Trophoblast cell (in vitro differentiated cells and primary cell): ENCODE data around the gene TUBA1C.
A peak's percentile ranks its signal among the peaks of the same experiment; 100 is the strongest.
"Not testable (repeated sequence)": the region's sequence is repeated elsewhere in the genome, so short reads cannot be mapped to it uniquely, and the experiment has no call there.

Source experiments
- DNase-seq, 2 donors: peaks; one replicate each; pipeline ENCODE4 v3.0.0-alpha.2; 2016
- H2AFZ ChIP-seq: 2 replicates; pipeline ENCODE4 v1.6.1; 2013; ENCODE audit warnings: low read length, moderate library complexity, mild to moderate bottlenecking; ENCODE audit not compliant: insufficient read depth, poor library complexity
- H2AK5ac ChIP-seq: 2 replicates; pipeline ENCODE4 v1.6.1; 2013; ENCODE audit warnings: mild to moderate bottlenecking, low read length
- H2BK120ac ChIP-seq: 2 replicates; pipeline ENCODE4 v1.6.1; 2013; ENCODE audit warnings: low read length, mild to moderate bottlenecking, moderate library complexity; ENCODE audit not compliant: insufficient read depth, poor library complexity
- H2BK12ac ChIP-seq: 2 replicates; pipeline ENCODE4 v1.6.1; 2013; ENCODE audit warnings: mild to moderate bottlenecking, low read length, moderate library complexity
- H2BK5ac ChIP-seq: 2 replicates; pipeline ENCODE4 v1.6.1; 2013; ENCODE audit warnings: low read length, low read depth, moderate library complexity, mild to moderate bottlenecking; ENCODE audit not compliant: poor library complexity
- H3K14ac ChIP-seq: 2 replicates; pipeline ENCODE4 v1.6.1; 2013; ENCODE audit warnings: mild to moderate bottlenecking, low read length
- H3K18ac ChIP-seq: 2 replicates; pipeline ENCODE4 v1.6.1; 2013; ENCODE audit warnings: mild to moderate bottlenecking, low read length
- H3K23ac ChIP-seq: 2 replicates; pipeline ENCODE4 v1.6.1; 2013; ENCODE audit warnings: low read length
- H3K27ac ChIP-seq: 2 replicates; pipeline ENCODE4 v1.5.1; 2013; ENCODE audit warnings: low read depth, mild to moderate bottlenecking, inconsistent platforms, low read length, moderate library complexity
- H3K27me3 ChIP-seq: 2 replicates; pipeline ENCODE4 v1.6.1; 2013; ENCODE audit warnings: inconsistent platforms, mild to moderate bottlenecking, low read length, moderate library complexity; ENCODE audit not compliant: insufficient read depth
- H3K36me3 ChIP-seq, 2 experiments: 1 replicate in 1 of 2; 2 replicates in 1 of 2; pipeline ENCODE4 v1.6.1; 2013; ENCODE audit warnings: low read length in 2 of 2, mild to moderate bottlenecking in 2 of 2, moderate library complexity in 1 of 2; ENCODE audit not compliant: insufficient read depth in 2 of 2, control insufficient read depth in 1 of 2
- H3K4ac ChIP-seq: 2 replicates; pipeline ENCODE4 v1.6.1; 2013; ENCODE audit warnings: low read depth, mild to moderate bottlenecking, low read length, moderate library complexity
- H3K4me1 ChIP-seq, 2 experiments: 1 replicate in 1 of 2; 2 replicates in 1 of 2; pipeline ENCODE4 v1.6.1; 2013; ENCODE audit warnings: low read length in 2 of 2, mild to moderate bottlenecking in 2 of 2, moderate library complexity in 1 of 2; ENCODE audit not compliant: insufficient read depth in 2 of 2, control insufficient read depth in 1 of 2
- H3K4me2 ChIP-seq: 2 replicates; pipeline ENCODE4 v1.6.1; 2013; ENCODE audit warnings: inconsistent platforms, mild to moderate bottlenecking, low read length, moderate library complexity
- H3K4me3 ChIP-seq: 2 replicates; pipeline ENCODE4 v1.5.1; 2013; ENCODE audit warnings: mild to moderate bottlenecking, low read depth, low read length, inconsistent platforms
- H3K79me1 ChIP-seq: one replicate; pipeline ENCODE4 v1.6.1; 2013; ENCODE audit warnings: low read length
- H3K79me2 ChIP-seq: 2 replicates; pipeline ENCODE4 v1.6.1; 2013; ENCODE audit warnings: low read length, mild to moderate bottlenecking; ENCODE audit not compliant: control insufficient read depth, insufficient read depth, poor library complexity
- H3K9ac ChIP-seq: 2 replicates; pipeline ENCODE4 v1.6.1; 2013; ENCODE audit warnings: mild to moderate bottlenecking, low read length
- H3K9me3 ChIP-seq: 2 replicates; pipeline ENCODE4 v1.6.1; 2013; ENCODE audit warnings: low read depth, mild to moderate bottlenecking, control low read depth, inconsistent platforms, low read length; ENCODE audit not compliant: insufficient read depth
- H4K12ac ChIP-seq: 2 replicates; pipeline ENCODE4 v1.6.1; 2013; ENCODE audit warnings: low read depth, mild to moderate bottlenecking, low read length, moderate library complexity
- H4K8ac ChIP-seq: 2 replicates; pipeline ENCODE4 v1.6.1; 2013; ENCODE audit warnings: low read depth, mild to moderate bottlenecking, low read length, moderate library complexity
- H4K91ac ChIP-seq: one replicate; pipeline ENCODE4 v1.6.1; 2013; ENCODE audit warnings: low read depth, mild to moderate bottlenecking, low read length, moderate library complexity
- WGBS: extraction: QIAGEN DNeasy Blood & Tissue Kit; methylation state at CpG from one replicate; pipeline ENCODE4 v1.1.7; 2013; ENCODE audit warnings: missing lambda C conversion rate; ENCODE audit not compliant: insufficient read length, insufficient coverage; ENCODE audit errors: extremely low coverage; 5-methylcytosine and 5-hydroxymethylcytosine counted together

The TUBA1C gene

GRCh38 chr12:49276304-49277290, 11.7 kb downstream of the TUBA1C start:
- Histone ChIP-seq H2AK5ac (no peak overlapping the region), H2BK12ac (no peak overlapping the region), H2BK120ac (no peak overlapping the region), H3K27ac (no peak overlapping the region), H3K18ac (no peak overlapping the region), H4K8ac (no peak overlapping the region), H4K91ac (no peak overlapping the region), H3K79me2 (no peaks in the 10 kb centered on the region), H3K4ac (no peak overlapping the region), H3K4me3 (no peak overlapping the region), H2AFZ (no peak overlapping the region), H3K23ac (no peak overlapping the region), H3K9me3 (no peaks in the 10 kb centered on the region), H3K27me3 (no peaks in the 10 kb centered on the region), H3K79me1 (no peaks in the 10 kb centered on the region), H2BK5ac (no peak overlapping the region), H3K14ac (no peak overlapping the region), H3K36me3 (peaks cover 16 to 21% of the 10 kb centered on the region in 2 experiments), H4K12ac (no peak overlapping the region), H3K4me1 (peaks cover 2 to 4% of the 10 kb centered on the region in 2 experiments), H3K9ac (no peak overlapping the region), H3K4me2 (no peak overlapping the region)
- WGBS, result no CpG with 5 or more reads among the region's 13 CpGs
- DNase-seq, result peak in 1 of 2 donors; percentile 18

- Histone ChIP-seq H4K12ac (no peak overlapping the region), H3K79me2 (no peaks in the 10 kb centered on the region), H3K27ac (no peak overlapping the region), H3K79me1 (no peaks in the 10 kb centered on the region), H2BK12ac (no peak overlapping the region), H2AK5ac (no peak overlapping the region), H2AFZ (no peak overlapping the region), H3K4me2 (no peak overlapping the region), H3K9ac (no peak overlapping the region), H3K23ac (no peak overlapping the region), H3K9me3 (no peaks in the 10 kb centered on the region), H3K4me3 (no peak overlapping the region), H3K27me3 (no peaks in the 10 kb centered on the region), H4K91ac (no peak overlapping the region), H4K8ac (no peak overlapping the region), H3K36me3 (peaks cover 11 to 14% of the 10 kb centered on the region in 2 experiments), H3K18ac (no peak overlapping the region), H3K14ac (no peak overlapping the region), H3K4me1 (peaks cover 2 to 4% of the 10 kb centered on the region in 2 experiments), H2BK5ac (no peak overlapping the region), H2BK120ac (no peak overlapping the region), H3K4ac (no peak overlapping the region)
- WGBS, result no CpG with 5 or more reads among the region's 7 CpGs
- no peak for DNase-seq
These were observed 12.6 kb downstream of the TUBA1C start for GRCh38 chr12:49277466-49277865.

- Histone ChIP-seq H3K36me3 (no peaks in the 10 kb centered on the region), H2BK5ac (no peak overlapping the region), H2AFZ (no peak overlapping the region), H3K79me2 (no peaks in the 10 kb centered on the region), H3K4ac (no peak overlapping the region), H3K9me3 (peaks cover 3% of the 10 kb centered on the region), H3K4me2 (no peak overlapping the region), H3K4me3 (no peak overlapping the region), H4K12ac (no peak overlapping the region), H3K14ac (no peak overlapping the region), H2BK12ac (no peak overlapping the region), H3K23ac (no peak overlapping the region), H4K91ac (no peak overlapping the region), H3K18ac (no peak overlapping the region), H3K9ac (no peak overlapping the region), H2BK120ac (no peak overlapping the region), H3K27ac (no peak overlapping the region), H3K79me1 (no peaks in the 10 kb centered on the region), H2AK5ac (no peak overlapping the region), H4K8ac (no peak overlapping the region), H3K4me1 (peaks cover 2 to 4% of the 10 kb centered on the region in 2 experiments), H3K27me3 (no peaks in the 10 kb centered on the region)
- no CpG with 5 or more reads among the region's 7 CpGs for WGBS
- DNase-seq, result peak; percentile 69 to 82
These were observed 14.9 kb downstream of the TUBA1C start for GRCh38 chr12:49279706-49280159.

GRCh38 chr12:49280545-49280944, 15.7 kb downstream of the TUBA1C start:
- WGBS, result no CpG with 5 or more reads among the region's 6 CpGs

More at GRCh38 chr12:49280545-49280944, 15.7 kb downstream of the TUBA1C start:
- not testable (repeated sequence) for H3K4me2 ChIP-seq, H3K79me2 ChIP-seq, H3K9ac ChIP-seq, H3K4me1 ChIP-seq, H3K79me1 ChIP-seq, H2BK5ac ChIP-seq, H3K36me3 ChIP-seq, H3K4me3 ChIP-seq, H3K9me3 ChIP-seq, H4K12ac ChIP-seq, H3K23ac ChIP-seq, H4K8ac ChIP-seq, H2BK120ac ChIP-seq, H2AFZ ChIP-seq, H3K18ac ChIP-seq, H3K27me3 ChIP-seq, H3K4ac ChIP-seq, DNase-seq, H3K14ac ChIP-seq, H2AK5ac ChIP-seq, H4K91ac ChIP-seq, H3K27ac ChIP-seq, H2BK12ac ChIP-seq
